ENCODE data around the gene KRTAP10-3.
"Not testable (repeated sequence)": the region's sequence is repeated elsewhere in the genome, so short reads cannot be mapped to it uniquely, and the experiment has no call there.

Gene KRTAP10-3

GRCh38 chr21:44589586-44590305 is 31.2 kb upstream of the KRTAP10-3 start:
- no peak for DNase-seq

GRCh38 chr21:44589094-44589493 is 30.5 kb upstream of the KRTAP10-3 start:
- no peak for DNase-seq

GRCh38 chr21:44585892-44586291 is 27.3 kb upstream of the KRTAP10-3 start:
- no peak for DNase-seq

- peak; percentile 33 for DNase-seq
Observed at GRCh38 chr21:44583800-44584147, 25.2 kb upstream of the KRTAP10-3 start.

GRCh38 chr21:44583089-44583799 is 24.6 kb upstream of the KRTAP10-3 start:
- no peak for DNase-seq

GRCh38 chr21:44582055-44582454 is 23.5 kb upstream of the KRTAP10-3 start:
- DNase-seq = no peak

- DNase-seq = no peak
Observed at GRCh38 chr21:44581158-44581557, 22.6 kb upstream of the KRTAP10-3 start.

- not testable (repeated sequence) for DNase-seq
Observed at GRCh38 chr21:44580231-44580821, 21.7 kb upstream of the KRTAP10-3 start, which contains the start of gene KRTAP10-5. Gene KRTAP10-5, minus strand, starts transcription at chr21:44580604. Its CDS starts 26 bp downstream, at chr21:44580578.

- no peak for DNase-seq
Observed at GRCh38 chr21:44579833-44580144, 21.2 kb upstream of the KRTAP10-3 start.

GRCh38 chr21:44579056-44579832 is 20.6 kb upstream of the KRTAP10-3 start:
- DNase-seq = no peak

GRCh38 chr21:44578371-44579055 is 19.9 kb upstream of the KRTAP10-3 start:
- no peak for DNase-seq

- DNase-seq = no peak
Observed at GRCh38 chr21:44576025-44576420, 17.4 kb upstream of the KRTAP10-3 start.

- DNase-seq = no peak
Observed at GRCh38 chr21:44575307-44576024, 16.9 kb upstream of the KRTAP10-3 start.

GRCh38 chr21:44574457-44575306 is 16.1 kb upstream of the KRTAP10-3 start:
- DNase-seq = no peak

- DNase-seq = not testable (repeated sequence)
Observed at GRCh38 chr21:44573630-44574456, 15.2 kb upstream of the KRTAP10-3 start, which contains the start of gene KRTAP10-4. Gene KRTAP10-4, plus strand, starts transcription at chr21:44573729. Its CDS starts 30 bp downstream, at chr21:44573759.

- no peak for DNase-seq
Observed at GRCh38 chr21:44572959-44573583, 14.5 kb upstream of the KRTAP10-3 start.

- DNase-seq = no peak
Observed at GRCh38 chr21:44571844-44572782, 13.5 kb upstream of the KRTAP10-3 start.

GRCh38 chr21:44571296-44571695 is 12.7 kb upstream of the KRTAP10-3 start:
- DNase-seq = no peak
